ENCODE results near the gene ITGA7. TPM values are rescaled to one million over a fixed set of nuclear protein-coding genes. Genes with fewer than 3 reads are reported as not detected.

The ITGA7 gene
- total RNA-seq, 2 experiments from 2014 or later = 4.3 to 4.8 TPM

GRCh38 chr12:55694651-55695050, 13.1 kb downstream of the ITGA7 start:
- Mint-ChIP-seq H3K27me3 (no peaks in the 10 kb centered on the region), H3K4me3 (no peak overlapping the region), H3K27ac (no peak overlapping the region), H3K36me3 (ENCODE audit: low read depth) (no peaks in the 10 kb centered on the region), H3K9me3 (no peaks in the 10 kb centered on the region), H3K4me1 (ENCODE audit: low read depth) (no peaks in the 10 kb centered on the region)
- DNase-seq (no peak), ATAC-seq (no peak)
- intact Hi-C loops (cut with micrococcal nuclease) = no loop called here
- CTCF ChIA-PET = interaction anchor here (1.1 to 1.8 kb wide), 2 partner anchors 13 to 30 kb away, joined by 3 to 5 read pairs; a partner anchor contains a TSS
- POLR2A ChIA-PET = no interaction called here
- TF ChIP-seq CTCF (IDR thresholded peaks at IDR 0.05) = no peak

- ATAC-seq = no peak
- no peak for DNase-seq
- intact Hi-C loops (cut with micrococcal nuclease) = no loop called here
- Mint-ChIP-seq H3K27me3 (no peaks in the 10 kb centered on the region), H3K4me3 (no peak overlapping the region), H3K9me3 (no peaks in the 10 kb centered on the region), H3K27ac (no peak overlapping the region), H3K4me1 (ENCODE audit: low read depth) (no peaks in the 10 kb centered on the region), H3K36me3 (ENCODE audit: low read depth) (no peaks in the 10 kb centered on the region)
- ChIA-PET POLR2A (no interaction called here), CTCF (interaction anchor here (1.1 to 1.8 kb wide), 3 partner anchors 12 to 31 kb away, joined by 3 to 5 read pairs (median 3); a partner anchor contains a TSS)
- TF ChIP-seq CTCF (IDR thresholded peaks at IDR 0.05) = no peak
Measured at GRCh38 chr12:55694188-55694515, 13.6 kb downstream of the ITGA7 start.

- ChIA-PET POLR2A (no interaction called here), CTCF (interaction anchor here (1.1 to 1.5 kb wide), 2 partner anchors 12 to 31 kb away, joined by 3 read pairs; a partner anchor contains a TSS)
- Mint-ChIP-seq H3K4me3 (no peak overlapping the region), H3K27me3 (no peaks in the 10 kb centered on the region), H3K4me1 (ENCODE audit: low read depth) (no peaks in the 10 kb centered on the region), H3K9me3 (no peaks in the 10 kb centered on the region), H3K27ac (no peak overlapping the region), H3K36me3 (ENCODE audit: low read depth) (no peaks in the 10 kb centered on the region)
- DNase-seq = no peak
- intact Hi-C loops (cut with micrococcal nuclease) = no loop called here
- no peak for TF ChIP-seq CTCF (IDR thresholded peaks at IDR 0.05)
- no peak for ATAC-seq
Measured at GRCh38 chr12:55693323-55694187, 14.1 kb downstream of the ITGA7 start.

GRCh38 chr12:55692631-55693322, 14.9 kb downstream of the ITGA7 start:
- ATAC-seq (no peak), DNase-seq (no peak)
- Mint-ChIP-seq H3K27ac (no peak overlapping the region), H3K4me1 (ENCODE audit: low read depth) (peaks cover 2% of the 10 kb centered on the region), H3K27me3 (no peaks in the 10 kb centered on the region), H3K4me3 (no peak overlapping the region), H3K36me3 (ENCODE audit: low read depth) (no peaks in the 10 kb centered on the region), H3K9me3 (no peaks in the 10 kb centered on the region)
- CTCF ChIA-PET = interaction anchor here (1.5 kb wide), 1 partner anchor 11 kb away, joined by 3 read pairs; a partner anchor contains a TSS
- no peak for TF ChIP-seq CTCF (IDR thresholded peaks at IDR 0.05)
- POLR2A ChIA-PET = no interaction called here
- intact Hi-C loops (cut with micrococcal nuclease) = no loop called here

Measured in activated CD8-positive, alpha-beta T cell treated with anti-CD3 and anti-CD28 coated beads for 36 hours (primary cell).